ENCODE results near the gene ADAM17. TPM values are rescaled to one million over a fixed set of nuclear protein-coding genes. Genes with fewer than 3 reads are reported as not detected.

Gene ADAM17
- total RNA-seq, 2 experiments from 2014 or later = 50.5 to 83.3 TPM

DNA sequence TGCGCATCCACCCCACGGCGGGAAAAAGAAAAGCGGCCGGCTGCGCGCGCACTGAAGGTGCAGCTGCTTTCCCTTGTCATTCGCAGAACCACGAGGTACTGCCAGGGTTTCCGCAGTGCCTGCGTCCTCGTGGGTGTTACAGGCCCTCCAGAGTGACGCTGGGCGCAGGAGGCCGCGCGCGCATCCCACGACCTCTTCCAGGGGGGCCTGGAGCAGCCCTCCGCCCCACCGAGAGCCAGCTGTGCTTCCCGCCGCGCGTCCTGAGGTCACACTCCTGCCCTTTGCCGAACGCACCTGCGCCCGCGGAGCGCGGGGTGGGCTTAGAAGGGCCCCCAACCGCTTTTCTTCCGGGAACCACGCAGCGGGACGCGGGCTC lies 81.7 kb downstream of the ADAM17 start:
- peak overlapping the region; percentile 17; the same call in 1 of the 2 replicates for H3K4me2 ChIP-seq (ENCODE audit: low read length)
- BruUV-seq (replicated peaks) = no TSS peak

DNA sequence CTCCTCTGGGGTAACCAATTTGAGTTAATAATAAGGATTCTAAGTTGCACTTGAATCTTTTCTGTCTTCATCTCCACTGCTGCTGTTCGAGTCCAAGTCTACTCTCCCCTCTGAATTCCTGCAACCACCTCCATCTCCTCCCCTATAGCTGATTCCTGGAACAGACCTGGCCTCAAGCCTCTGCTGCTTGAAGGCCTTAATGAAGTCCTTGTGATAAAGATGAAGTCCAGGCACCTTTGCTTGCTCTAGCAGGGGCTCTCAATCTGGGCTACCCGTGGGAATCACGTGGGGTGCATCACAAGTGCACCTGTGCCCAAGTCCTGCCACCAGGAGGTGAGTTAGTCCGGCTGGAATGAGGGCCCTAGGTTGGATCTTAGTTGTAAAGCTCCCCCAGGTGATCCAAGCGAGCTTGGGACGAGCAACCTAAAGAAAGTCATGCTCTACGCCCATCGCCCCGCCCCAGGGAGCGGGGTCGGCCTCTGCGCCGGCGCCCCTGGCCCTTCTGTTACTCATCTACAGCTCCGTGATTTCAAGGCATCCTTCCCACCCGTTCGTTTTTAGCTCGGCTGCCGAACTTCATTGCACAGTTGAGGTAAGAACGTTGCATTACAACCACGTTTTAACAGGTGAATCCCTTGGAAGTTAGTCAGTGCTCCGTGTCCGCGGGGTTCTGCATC lies 82.2 kb downstream of the ADAM17 start:
- H3K79me2 ChIP-seq (ENCODE audit: insufficient read depth, low read depth, low read length) = no peaks in the 10 kb centered on the region
- ChIA-PET POLR2A (interaction anchor here (1.3 kb wide), 1 partner anchor 26 kb away, joined by 3 read pairs; no protein-coding TSS in a partner anchor), CTCF (ENCODE audit: unreplicated experiment) (no interaction called here)
- no peaks in the 10 kb centered on the region for H4K20me1 ChIP-seq (ENCODE audit: insufficient read depth, low read length)
- peaks cover 7% of the 10 kb centered on the region for H3K4me1 ChIP-seq (ENCODE audit: insufficient read depth, low read length, poor library complexity, severe bottlenecking)
- H2AFZ ChIP-seq (ENCODE audit: low read length) = no peak overlapping the region
- TF ChIP-seq, protein P1, sequence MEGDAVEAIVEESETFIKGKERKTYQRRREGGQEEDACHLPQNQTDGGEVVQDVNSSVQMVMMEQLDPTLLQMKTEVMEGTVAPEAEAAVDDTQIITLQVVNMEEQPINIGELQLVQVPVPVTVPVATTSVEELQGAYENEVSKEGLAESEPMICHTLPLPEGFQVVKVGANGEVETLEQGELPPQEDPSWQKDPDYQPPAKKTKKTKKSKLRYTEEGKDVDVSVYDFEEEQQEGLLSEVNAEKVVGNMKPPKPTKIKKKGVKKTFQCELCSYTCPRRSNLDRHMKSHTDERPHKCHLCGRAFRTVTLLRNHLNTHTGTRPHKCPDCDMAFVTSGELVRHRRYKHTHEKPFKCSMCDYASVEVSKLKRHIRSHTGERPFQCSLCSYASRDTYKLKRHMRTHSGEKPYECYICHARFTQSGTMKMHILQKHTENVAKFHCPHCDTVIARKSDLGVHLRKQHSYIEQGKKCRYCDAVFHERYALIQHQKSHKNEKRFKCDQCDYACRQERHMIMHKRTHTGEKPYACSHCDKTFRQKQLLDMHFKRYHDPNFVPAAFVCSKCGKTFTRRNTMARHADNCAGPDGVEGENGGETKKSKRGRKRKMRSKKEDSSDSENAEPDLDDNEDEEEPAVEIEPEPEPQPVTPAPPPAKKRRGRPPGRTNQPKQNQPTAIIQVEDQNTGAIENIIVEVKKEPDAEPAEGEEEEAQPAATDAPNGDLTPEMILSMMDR (conservative IDR thresholded peaks at IDR 0.05; ENCODE audit: low read length) = no peak
- TF ChIP-seq EZH2phosphoT487 (IDR thresholded peaks at IDR 0.05; ENCODE audit: borderline replicate concordance, low read depth, low read length) = no peak
- H3K27ac ChIP-seq (ENCODE audit: low read depth, low read length, poor library complexity, severe bottlenecking) = no peak overlapping the region
- no peaks in the 10 kb centered on the region for H3K9me2 ChIP-seq (ENCODE audit: insufficient read depth, low read length)
- intact Hi-C loops (cut with micrococcal nuclease; ENCODE audit: unreplicated experiment) = no loop called here
- no peaks in the 10 kb centered on the region for H3K9me3 ChIP-seq (ENCODE audit: low read length)
- no peak overlapping the region for H3K4me3 ChIP-seq (ENCODE audit: low read depth, low read length, poor library complexity, severe bottlenecking)
- BruUV-seq (replicated peaks) = no TSS peak
- peaks cover 56% of the 10 kb centered on the region for H3K36me3 ChIP-seq (ENCODE audit: insufficient read depth, low read length)
- no peak for DNase-seq (ENCODE audit: low spot score)
- H3K4me2 ChIP-seq (ENCODE audit: low read length) = peak overlapping the region; percentile 17; the same call in 1 of the 2 replicates

More for the DNA sequence above, 81.7 kb downstream of the ADAM17 start:
- ChIA-PET POLR2A (interaction anchor here (0.6 kb wide), 1 partner anchor 32 kb away, joined by 7 read pairs; no protein-coding TSS in a partner anchor), CTCF (ENCODE audit: unreplicated experiment) (no interaction called here)
- Histone ChIP-seq H3K79me2 (ENCODE audit: insufficient read depth, low read depth, low read length) (no peaks in the 10 kb centered on the region), H3K27ac (ENCODE audit: low read depth, low read length, poor library complexity, severe bottlenecking) (no peak overlapping the region), H3K36me3 (ENCODE audit: insufficient read depth, low read length) (peaks cover 57% of the 10 kb centered on the region), H3K4me1 (ENCODE audit: insufficient read depth, low read length, poor library complexity, severe bottlenecking) (peaks cover 11% of the 10 kb centered on the region), H3K9me3 (ENCODE audit: low read length) (no peaks in the 10 kb centered on the region), H2AFZ (ENCODE audit: low read length) (no peak overlapping the region), H3K4me3 (ENCODE audit: low read depth, low read length, poor library complexity, severe bottlenecking) (no peak overlapping the region), H3K9me2 (ENCODE audit: insufficient read depth, low read length) (no peaks in the 10 kb centered on the region), H4K20me1 (ENCODE audit: insufficient read depth, low read length) (no peaks in the 10 kb centered on the region)
- no peak for TF ChIP-seq EZH2phosphoT487 (IDR thresholded peaks at IDR 0.05; ENCODE audit: borderline replicate concordance, low read depth, low read length)
- TF ChIP-seq, protein P1 (conservative IDR thresholded peaks at IDR 0.05; ENCODE audit: low read length) = no peak
- intact Hi-C loops (cut with micrococcal nuclease; ENCODE audit: unreplicated experiment) = no loop called here
- no peak for DNase-seq (ENCODE audit: low spot score)

DNA sequence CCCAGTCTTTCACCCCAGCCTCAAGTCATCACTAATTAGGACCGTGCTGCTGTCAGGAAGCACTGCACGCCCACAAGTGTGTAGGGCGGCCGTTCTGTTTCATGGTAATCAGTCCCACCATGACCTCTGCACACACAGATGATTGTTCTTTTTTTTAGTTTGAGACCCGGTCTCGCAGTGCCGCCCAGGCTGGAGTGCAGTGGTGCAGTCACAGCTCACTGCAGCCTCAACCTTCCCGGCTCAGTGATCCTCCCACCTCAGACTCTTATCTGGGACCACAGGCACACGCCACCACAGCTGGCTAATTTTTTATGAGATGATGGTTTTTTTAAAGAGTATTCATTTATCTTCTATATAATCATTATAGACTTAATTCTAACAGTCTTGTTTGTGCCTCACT lies 83.1 kb downstream of the ADAM17 start:
- ChIA-PET POLR2A (interaction anchor here (0.6 to 2.2 kb wide), 3 partner anchors 13 to 48 kb away, joined by 3 to 8 read pairs (median 3); no protein-coding TSS in a partner anchor), CTCF (ENCODE audit: unreplicated experiment) (no interaction called here)
- DNase-seq (ENCODE audit: low spot score) = no peak
- no peaks in the 10 kb centered on the region for H3K4me1 ChIP-seq (ENCODE audit: insufficient read depth, low read length, poor library complexity, severe bottlenecking)
- TF ChIP-seq, protein P1 (conservative IDR thresholded peaks at IDR 0.05; ENCODE audit: low read length) = no peak
- no peak for TF ChIP-seq EZH2phosphoT487 (IDR thresholded peaks at IDR 0.05; ENCODE audit: borderline replicate concordance, low read depth, low read length)
- no peak overlapping the region for H3K27ac ChIP-seq (ENCODE audit: low read depth, low read length, poor library complexity, severe bottlenecking)
- H3K9me3 ChIP-seq (ENCODE audit: low read length) = no peaks in the 10 kb centered on the region
- no TSS peak for BruUV-seq (replicated peaks)
- H3K79me2 ChIP-seq (ENCODE audit: insufficient read depth, low read depth, low read length) = no peaks in the 10 kb centered on the region
- intact Hi-C loops (cut with micrococcal nuclease; ENCODE audit: unreplicated experiment) = no loop called here
- H3K4me3 ChIP-seq (ENCODE audit: low read depth, low read length, poor library complexity, severe bottlenecking) = no peak overlapping the region
- peaks cover 61% of the 10 kb centered on the region for H3K36me3 ChIP-seq (ENCODE audit: insufficient read depth, low read length)
- H3K4me2 ChIP-seq (ENCODE audit: low read length) = no peak overlapping the region
- no peak overlapping the region for H2AFZ ChIP-seq (ENCODE audit: low read length)
- no peaks in the 10 kb centered on the region for H4K20me1 ChIP-seq (ENCODE audit: insufficient read depth, low read length)
- H3K9me2 ChIP-seq (ENCODE audit: insufficient read depth, low read length) = no peaks in the 10 kb centered on the region

Measured in OCI-LY7 (cell line).